ENCODE data around the gene NCEH1.

DNA sequence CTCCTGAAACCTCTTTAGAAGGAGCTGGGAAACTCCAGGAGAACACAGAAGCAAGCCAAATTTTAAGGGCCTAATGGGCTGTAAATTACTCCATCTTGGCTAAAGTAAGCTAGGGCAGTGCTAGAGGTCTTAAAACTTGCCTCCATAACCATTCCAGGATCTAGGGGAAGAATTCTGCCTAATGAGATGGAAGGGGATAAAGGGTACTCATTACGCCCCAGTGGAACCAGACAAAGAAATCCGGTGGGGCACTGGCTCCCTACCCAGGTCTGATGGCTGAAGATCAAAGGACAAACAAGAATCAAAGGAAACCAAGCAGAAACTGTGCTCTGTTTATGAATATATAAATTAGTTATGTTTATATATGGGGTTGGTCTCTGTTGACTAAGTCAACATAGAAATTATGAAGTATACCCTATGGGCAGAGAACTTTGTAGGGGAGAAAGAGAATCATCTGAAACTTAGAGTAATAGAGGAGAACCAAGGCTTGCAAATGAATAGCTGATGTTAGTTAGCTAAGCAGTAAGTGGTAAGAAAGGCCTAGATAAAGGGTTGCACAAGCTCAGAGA is 57.8 kb downstream of the NCEH1 start:
- TF ChIP-seq POLR2A (IDR thresholded peaks at IDR 0.05) (no peak), CTCF (IDR thresholded peaks at IDR 0.05) (no peak)
